CD1c-positive myeloid dendritic cell (primary cell): ENCODE results near the gene ZNF771.

Experiments used
- DNase-seq: peaks from one replicate; pipeline ENCODE4 v3.0.0-alpha.2; 2016; ENCODE audit errors: extremely low spot score

Gene ZNF771

DNA sequence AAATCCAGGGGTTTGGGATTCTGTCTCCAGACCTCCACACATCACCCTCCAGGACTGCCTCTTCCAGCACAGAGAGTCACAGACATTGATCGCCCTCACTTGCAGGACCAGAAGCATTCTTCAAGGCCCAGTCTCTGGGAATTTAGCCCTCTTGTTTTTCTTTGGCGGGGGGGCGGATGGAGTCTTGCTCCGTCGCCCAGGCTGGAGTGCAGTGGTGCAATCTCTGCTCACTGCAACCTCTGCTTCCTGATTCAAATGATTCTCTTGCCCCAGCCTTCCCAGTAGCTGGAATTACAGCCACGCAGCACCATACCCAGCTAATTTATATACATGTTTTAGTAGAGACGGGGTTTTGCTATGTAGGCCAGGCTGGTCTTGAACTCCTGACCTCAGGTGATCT, 56.7 kb downstream of the ZNF771 start:
- DNase-seq: no peak
